B cell (primary cell): ENCODE data around the gene NRXN2.

ENCODE experiments used
- CTCF ChIP-seq: fragments of 200-600 bp; IDR thresholded peaks from one replicate; pipeline ENCODE4 v1.8.0; 2022; ENCODE audit warnings: antibody characterized with exemption, mild to moderate bottlenecking
- EZH2 ChIP-seq: IDR thresholded peaks from 2 replicates; pipeline ENCODE4 v1.6.1; 2012; ENCODE audit warnings: borderline replicate concordance, low read depth, mild to moderate bottlenecking, moderate library complexity, low read length; ENCODE audit not compliant: insufficient read depth, poor library complexity, severe bottlenecking

DNA sequence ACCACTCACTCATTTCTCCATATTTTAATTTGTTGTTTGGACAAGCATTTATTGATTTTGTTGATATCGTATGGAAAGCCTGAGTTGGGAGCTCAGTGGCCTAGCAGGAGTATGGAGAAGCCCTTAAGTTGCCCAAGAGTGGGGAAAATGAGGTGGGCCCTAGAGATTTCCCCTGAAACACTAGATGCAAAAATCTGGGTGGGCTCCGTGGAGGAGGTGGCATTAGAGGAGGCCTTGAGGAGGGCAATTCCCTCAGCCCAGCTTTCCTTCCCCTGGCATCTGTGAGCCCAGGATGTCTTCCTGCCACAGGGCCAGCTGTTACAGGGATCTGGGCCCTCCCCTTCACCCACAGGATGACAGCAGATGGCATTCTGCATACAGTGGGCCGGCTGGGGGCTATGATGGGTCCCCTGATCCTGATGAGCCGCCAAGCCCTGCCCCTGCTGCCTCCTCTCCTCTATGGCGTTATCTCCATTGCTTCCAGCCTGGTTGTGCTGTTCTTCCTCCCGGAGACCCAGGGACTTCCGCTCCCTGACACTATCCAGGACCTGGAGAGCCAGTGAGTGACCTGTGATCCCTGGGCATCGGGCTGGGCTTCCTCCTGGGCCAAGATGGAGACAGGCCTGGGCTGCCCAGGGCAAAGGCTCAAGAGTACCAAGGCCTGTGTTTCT lies 153.6 kb downstream of the NRXN2 start:
- TF ChIP-seq CTCF (no peak), EZH2 (no peak)
